ENCODE data around the gene ETHE1. TPM values are rescaled to one million over a fixed set of nuclear protein-coding genes. Genes with fewer than 3 reads are reported as not detected.
"Not testable (repeated sequence)": the region's sequence is repeated elsewhere in the genome, so short reads cannot be mapped to it uniquely, and the experiment has no call there.

Gene ETHE1
- total and polyA plus RNA-seq, 7 donors: 13.0 to 22.8 (median 18.5) TPM

GRCh38 chr19:43532571-43532961 is 5.6 kb upstream of the ETHE1 start:
- peak in 1 of 2 donors; percentile 78 for DNase-seq
- TF ChIP-seq, protein P1, sequence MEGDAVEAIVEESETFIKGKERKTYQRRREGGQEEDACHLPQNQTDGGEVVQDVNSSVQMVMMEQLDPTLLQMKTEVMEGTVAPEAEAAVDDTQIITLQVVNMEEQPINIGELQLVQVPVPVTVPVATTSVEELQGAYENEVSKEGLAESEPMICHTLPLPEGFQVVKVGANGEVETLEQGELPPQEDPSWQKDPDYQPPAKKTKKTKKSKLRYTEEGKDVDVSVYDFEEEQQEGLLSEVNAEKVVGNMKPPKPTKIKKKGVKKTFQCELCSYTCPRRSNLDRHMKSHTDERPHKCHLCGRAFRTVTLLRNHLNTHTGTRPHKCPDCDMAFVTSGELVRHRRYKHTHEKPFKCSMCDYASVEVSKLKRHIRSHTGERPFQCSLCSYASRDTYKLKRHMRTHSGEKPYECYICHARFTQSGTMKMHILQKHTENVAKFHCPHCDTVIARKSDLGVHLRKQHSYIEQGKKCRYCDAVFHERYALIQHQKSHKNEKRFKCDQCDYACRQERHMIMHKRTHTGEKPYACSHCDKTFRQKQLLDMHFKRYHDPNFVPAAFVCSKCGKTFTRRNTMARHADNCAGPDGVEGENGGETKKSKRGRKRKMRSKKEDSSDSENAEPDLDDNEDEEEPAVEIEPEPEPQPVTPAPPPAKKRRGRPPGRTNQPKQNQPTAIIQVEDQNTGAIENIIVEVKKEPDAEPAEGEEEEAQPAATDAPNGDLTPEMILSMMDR (IDR thresholded peaks at IDR 0.05): no peak
- Histone ChIP-seq H3K4me1 (no peaks in the 10 kb centered on the region), H3K9me3 (no peaks in the 10 kb centered on the region), H3K27me3 (ENCODE audit: insufficient read depth in 3 of 3, low read length in 2 of 3) (no peaks in the 10 kb centered on the region), H3K36me3 (ENCODE audit: insufficient read depth in 1 of 2, low read depth in 1 of 2) (no peaks in the 10 kb centered on the region), H3K27ac (peak overlapping the region; percentile 75), H3K4me3 (peak overlapping the region; percentile 76)
- intact Hi-C loops (cut with DNase I): loop anchor here (5.0 to 10.0 kb wide), 2 partner anchors 62 to 65 kb away; partner anchors contain the start of genes IRGQ (in 2 of the 2) and ZNF576 (in 2 of the 2)
- WGBS, 3 donors: 1 to 2% (median 2%) methylated on average over 16 of the region's 16 CpGs
- ATAC-seq: peak in 2 of 4 donors; percentile 26 to 34

DNA sequence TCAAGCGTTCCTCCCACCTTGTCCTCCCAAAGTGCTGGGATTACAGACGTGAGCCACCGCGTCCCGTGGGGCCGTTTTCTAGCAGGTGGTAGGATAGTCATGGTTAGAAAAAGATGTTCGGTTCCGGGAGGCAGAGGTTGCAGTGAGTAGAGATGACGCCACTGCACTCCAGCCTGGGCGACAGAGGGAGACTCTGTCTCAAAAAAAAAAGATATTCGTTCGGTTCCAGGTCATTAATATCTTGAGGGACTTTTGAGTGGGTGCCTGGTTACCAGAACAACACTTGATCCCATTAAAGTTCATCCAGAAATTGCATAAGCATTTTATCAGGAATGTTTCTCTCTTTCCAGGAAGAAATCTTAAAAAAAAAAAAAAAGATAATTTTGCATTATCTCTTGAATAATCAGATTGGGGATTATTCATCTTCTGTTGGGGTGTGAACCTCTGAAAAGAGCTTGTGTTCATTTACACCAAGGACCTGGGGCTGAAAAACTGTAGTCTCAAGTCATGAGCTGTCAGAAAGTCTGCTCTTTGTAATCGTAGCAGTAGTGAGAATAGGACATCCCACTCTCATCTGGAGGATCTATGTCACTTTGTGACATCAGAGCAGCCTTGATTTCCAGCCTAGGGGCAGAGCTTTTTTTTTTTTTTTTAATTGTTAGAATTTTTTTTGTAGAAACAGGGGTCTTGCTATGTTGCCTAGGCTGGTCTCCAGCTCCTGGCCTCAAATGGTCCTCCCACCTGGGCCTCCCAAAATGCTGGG is 1.0 kb upstream of the ETHE1 start:
- intact Hi-C loops (cut with DNase I): no loop called here
- ATAC-seq: peak in 3 of 4 donors; percentile 15 to 36 (median 34)
- H3K4me3 ChIP-seq: peak overlapping the region; percentile 94
- H3K36me3 ChIP-seq (ENCODE audit: insufficient read depth in 1 of 2, low read depth in 1 of 2): no peaks in the 10 kb centered on the region
- 12 to 24% (median 19%) methylated on average over 13 of the region's 13 CpGs for WGBS, 3 donors
- H3K27me3 ChIP-seq (ENCODE audit: insufficient read depth in 3 of 3, low read length in 2 of 3): no peaks in the 10 kb centered on the region
- peak; percentile 57 to 71 for DNase-seq
- H3K4me1 ChIP-seq: peaks cover 14% of the 10 kb centered on the region
- H3K27ac ChIP-seq: peak overlapping the region; percentile 82
- no peaks in the 10 kb centered on the region for H3K9me3 ChIP-seq
- TF ChIP-seq, protein P1 (IDR thresholded peaks at IDR 0.05): no peak

GRCh38 chr19:43525836-43526771 is 897 bp downstream of the ETHE1 start:
- Histone ChIP-seq H3K4me3 (peak overlapping the region; percentile 94), H3K27ac (peak overlapping the region; percentile 82), H3K4me1 (peaks cover 14% of the 10 kb centered on the region), H3K27me3 (ENCODE audit: insufficient read depth in 3 of 3, low read length in 2 of 3) (no peaks in the 10 kb centered on the region), H3K36me3 (ENCODE audit: insufficient read depth in 1 of 2, low read depth in 1 of 2) (no peaks in the 10 kb centered on the region), H3K9me3 (no peaks in the 10 kb centered on the region)
- intact Hi-C loops (cut with DNase I): no loop called here
- ATAC-seq (peak in 3 of 4 donors; percentile 9 to 30 (median 21)), DNase-seq (peak in 1 of 2 donors; percentile 57)
- WGBS, 3 donors: 10 to 14% (median 12%) methylated on average over 26 of the region's 26 CpGs
- TF ChIP-seq, protein P1 (IDR thresholded peaks at IDR 0.05): no peak

GRCh38 chr19:43524922-43525835 is 1.8 kb downstream of the ETHE1 start:
- no peaks in the 10 kb centered on the region for H3K9me3 ChIP-seq
- ATAC-seq (peak in 3 of 4 donors; percentile 18 to 23 (median 22)), DNase-seq (peak in 1 of 2 donors; percentile 41)
- no peaks in the 10 kb centered on the region for H3K27me3 ChIP-seq (ENCODE audit: insufficient read depth in 3 of 3, low read length in 2 of 3)
- 27 to 39% (median 28%) methylated on average over 12 of the region's 12 CpGs for WGBS, 3 donors
- H3K4me1 ChIP-seq: peaks cover 14% of the 10 kb centered on the region
- TF ChIP-seq, protein P1 (IDR thresholded peaks at IDR 0.05): no peak
- peak overlapping the region; percentile 94 for H3K4me3 ChIP-seq
- intact Hi-C loops (cut with DNase I): no loop called here
- H3K36me3 ChIP-seq (ENCODE audit: insufficient read depth in 1 of 2, low read depth in 1 of 2): no peaks in the 10 kb centered on the region
- peak overlapping the region; percentile 41 for H3K27ac ChIP-seq

- 95 to 98% (median 97%) methylated on average over 8 of the region's 8 CpGs for WGBS, 3 donors
- H3K27me3 ChIP-seq (ENCODE audit: insufficient read depth in 3 of 3, low read length in 2 of 3); H3K27ac ChIP-seq; DNase-seq; H3K9me3 ChIP-seq; ATAC-seq; H3K36me3 ChIP-seq (ENCODE audit: insufficient read depth in 1 of 2, low read depth in 1 of 2); H3K4me3 ChIP-seq; intact Hi-C loops (cut with DNase I): not testable (repeated sequence)
- H3K4me1 ChIP-seq: peaks cover 14% of the 10 kb centered on the region
These were observed 3.3 kb downstream of the ETHE1 start for GRCh38 chr19:43523696-43524095.
